LNCaP clone FGC (cell line): ENCODE data around the gene ASTN1.

Source experiments
- DNase-seq: peaks from one replicate; pipeline ENCODE4 v3.0.0-alpha.2; 2011; ENCODE audit warnings: low read depth
- H3K4me3 ChIP-seq: 2 replicates; pipeline ENCODE4 v1.5.1; 2011; ENCODE audit warnings: mild to moderate bottlenecking, low read depth, low read length, control low read depth
- TF ChIP-seq, protein P1 (sequence below): IDR thresholded peaks from 2 replicates; pipeline ENCODE4 v1.5.1; 2012; ENCODE audit warnings: mild to moderate bottlenecking; ENCODE audit not compliant: control insufficient read depth, insufficient read depth; ENCODE audit errors: extremely low read depth

ASTN1 gene

DNA sequence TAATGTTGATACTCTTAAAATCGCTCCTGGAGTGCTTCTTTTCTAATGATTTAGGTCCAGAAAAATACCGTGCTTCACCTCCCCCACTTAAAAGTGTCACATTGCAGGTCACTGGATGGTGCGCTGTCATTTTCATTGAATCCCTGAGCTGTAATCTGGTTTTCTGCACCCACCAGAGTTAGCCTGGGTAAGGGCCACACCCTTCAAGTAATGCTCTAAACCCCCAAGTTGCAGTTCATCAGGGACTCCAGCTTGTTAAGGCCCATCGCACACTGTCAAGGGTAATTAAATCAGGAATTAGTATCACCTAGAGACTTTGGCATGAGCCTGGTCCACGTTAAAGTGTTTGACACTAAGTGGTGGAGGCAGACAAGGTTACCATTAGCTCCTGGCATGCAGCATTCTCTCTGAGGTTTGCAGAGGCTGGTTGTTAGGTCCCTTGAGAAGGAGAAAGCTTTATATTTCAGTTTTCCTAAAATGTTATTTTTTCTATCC is 34.0 kb downstream of the ASTN1 start:
- no peak overlapping the region for H3K4me3 ChIP-seq
- TF ChIP-seq, protein P1, sequence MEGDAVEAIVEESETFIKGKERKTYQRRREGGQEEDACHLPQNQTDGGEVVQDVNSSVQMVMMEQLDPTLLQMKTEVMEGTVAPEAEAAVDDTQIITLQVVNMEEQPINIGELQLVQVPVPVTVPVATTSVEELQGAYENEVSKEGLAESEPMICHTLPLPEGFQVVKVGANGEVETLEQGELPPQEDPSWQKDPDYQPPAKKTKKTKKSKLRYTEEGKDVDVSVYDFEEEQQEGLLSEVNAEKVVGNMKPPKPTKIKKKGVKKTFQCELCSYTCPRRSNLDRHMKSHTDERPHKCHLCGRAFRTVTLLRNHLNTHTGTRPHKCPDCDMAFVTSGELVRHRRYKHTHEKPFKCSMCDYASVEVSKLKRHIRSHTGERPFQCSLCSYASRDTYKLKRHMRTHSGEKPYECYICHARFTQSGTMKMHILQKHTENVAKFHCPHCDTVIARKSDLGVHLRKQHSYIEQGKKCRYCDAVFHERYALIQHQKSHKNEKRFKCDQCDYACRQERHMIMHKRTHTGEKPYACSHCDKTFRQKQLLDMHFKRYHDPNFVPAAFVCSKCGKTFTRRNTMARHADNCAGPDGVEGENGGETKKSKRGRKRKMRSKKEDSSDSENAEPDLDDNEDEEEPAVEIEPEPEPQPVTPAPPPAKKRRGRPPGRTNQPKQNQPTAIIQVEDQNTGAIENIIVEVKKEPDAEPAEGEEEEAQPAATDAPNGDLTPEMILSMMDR = no peak
- DNase-seq = no peak

DNA sequence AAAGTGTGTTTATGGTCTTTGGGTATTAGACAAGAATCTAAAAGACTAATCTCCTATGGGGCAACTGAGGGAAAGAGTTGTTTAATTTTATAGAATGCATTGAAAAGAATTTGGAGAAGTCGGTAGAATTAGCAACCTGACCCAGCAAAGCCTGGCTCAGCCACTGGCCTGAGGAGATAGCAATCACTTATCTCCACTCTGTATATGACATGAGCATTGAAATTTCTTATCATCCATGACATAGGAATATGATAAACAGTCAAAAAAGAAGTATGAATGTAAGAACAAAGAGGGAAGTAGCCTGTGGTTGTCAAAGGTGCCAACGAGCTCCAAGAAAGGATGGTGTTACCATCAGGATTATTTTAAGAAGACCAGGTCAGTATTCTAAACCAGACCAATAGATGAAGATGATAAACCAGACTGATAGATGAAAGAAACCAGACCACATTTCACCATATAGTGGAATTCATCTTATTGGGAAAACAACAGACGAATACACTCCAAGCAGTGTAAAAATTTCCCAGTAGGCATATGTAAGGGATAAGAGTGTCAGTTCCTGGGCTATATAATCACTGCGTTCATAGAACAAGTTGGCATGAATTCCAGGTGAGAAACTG is 35.7 kb downstream of the ASTN1 start:
- no peak for DNase-seq
- no peak overlapping the region for H3K4me3 ChIP-seq
- TF ChIP-seq, protein P1 = no peak

DNA sequence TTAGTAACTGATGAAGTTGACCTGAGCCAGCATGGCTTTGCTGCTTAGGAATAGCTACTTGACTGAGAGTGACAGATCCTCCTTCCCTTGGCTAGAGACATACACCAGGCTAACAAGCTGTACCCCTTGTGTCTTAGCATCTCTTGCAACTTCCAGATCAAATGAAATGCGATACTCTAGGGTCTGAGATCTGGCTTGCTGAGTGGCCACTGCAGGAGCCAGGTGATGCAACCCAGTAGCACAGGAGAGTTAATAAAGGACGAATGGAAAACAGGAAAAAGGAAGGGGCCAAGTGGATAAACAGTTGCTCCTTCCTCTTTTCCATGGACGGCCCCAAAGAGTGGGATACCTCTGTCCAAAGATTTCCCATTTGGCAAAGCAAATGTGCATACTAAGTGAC is 38.2 kb downstream of the ASTN1 start:
- TF ChIP-seq, protein P1 = no peak

DNA sequence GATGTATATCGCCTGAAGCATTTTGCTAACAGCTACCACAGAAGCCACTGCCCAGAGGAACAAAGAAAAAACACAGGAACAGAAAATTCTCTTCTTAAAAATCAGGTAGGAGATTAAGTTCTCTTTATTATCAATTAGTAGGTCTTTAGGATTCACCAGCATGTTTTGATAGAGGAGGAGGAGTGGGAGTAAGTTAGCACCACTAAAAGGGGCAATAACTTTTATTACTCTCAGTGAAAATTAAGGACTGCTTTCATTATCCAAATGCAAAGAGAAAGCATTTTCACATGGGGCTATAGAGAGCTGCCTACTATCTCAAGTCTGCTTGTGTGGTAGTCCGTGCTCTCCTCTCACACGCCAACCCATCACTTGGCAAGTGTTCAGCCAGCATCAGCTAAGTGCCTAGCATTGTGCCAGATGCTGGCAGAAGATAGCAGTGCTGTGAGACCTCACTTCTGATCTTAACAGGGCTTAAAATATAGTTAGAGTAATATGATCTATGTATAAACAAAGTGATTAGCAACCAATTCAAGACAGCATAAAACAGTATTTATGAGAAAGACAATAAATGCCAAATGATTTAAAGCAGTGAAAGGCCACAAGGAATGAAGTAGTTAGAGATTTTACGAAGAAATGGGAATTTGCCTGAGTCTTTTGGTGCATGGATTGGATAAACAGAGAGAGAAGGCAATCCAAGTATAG is 39.8 kb downstream of the ASTN1 start:
- no peak for DNase-seq
- no peak overlapping the region for H3K4me3 ChIP-seq
- TF ChIP-seq, protein P1 = no peak

More for the DNA sequence above, 38.2 kb downstream of the ASTN1 start:
- no peak overlapping the region for H3K4me3 ChIP-seq
- DNase-seq = no peak

DNA sequence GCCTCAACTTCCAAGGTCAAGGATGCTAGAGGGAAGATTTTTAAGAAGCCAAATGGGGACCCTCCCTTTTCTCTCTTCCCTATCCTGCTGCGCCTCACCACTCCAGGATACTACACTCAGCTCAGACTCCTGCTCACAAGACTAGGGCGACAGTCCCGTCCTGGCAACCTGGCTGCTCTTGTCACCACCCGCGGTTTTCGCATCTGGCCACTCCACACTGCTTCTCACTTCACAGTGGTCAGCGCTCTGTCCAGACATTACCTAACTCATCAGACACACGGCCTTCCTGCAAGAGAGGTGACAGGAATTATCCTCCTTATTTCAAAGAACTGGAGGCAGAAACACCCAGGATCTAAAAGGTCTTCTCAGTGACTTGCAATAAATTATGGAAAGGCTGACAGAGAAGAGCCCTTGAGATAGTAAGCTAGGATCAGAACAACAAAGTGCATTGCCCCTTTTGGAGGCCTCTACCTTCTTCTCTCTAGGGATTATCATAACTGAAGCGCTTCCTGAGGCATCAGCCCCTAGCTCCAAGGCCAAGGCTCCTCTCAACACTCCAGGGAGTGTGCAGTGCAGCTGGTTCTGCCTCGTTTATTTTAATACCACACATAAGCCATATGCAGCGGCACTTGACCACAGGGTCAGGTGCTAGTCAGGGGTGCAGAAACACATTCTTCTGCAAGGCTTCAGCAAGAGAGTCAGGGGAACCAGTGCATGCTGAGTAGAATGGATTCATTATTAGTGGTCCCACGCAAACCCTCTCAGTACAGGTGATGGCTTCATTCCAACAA is 41.9 kb downstream of the ASTN1 start:
- H3K4me3 ChIP-seq = no peak overlapping the region
- TF ChIP-seq, protein P1 = no peak
- no peak for DNase-seq

DNA sequence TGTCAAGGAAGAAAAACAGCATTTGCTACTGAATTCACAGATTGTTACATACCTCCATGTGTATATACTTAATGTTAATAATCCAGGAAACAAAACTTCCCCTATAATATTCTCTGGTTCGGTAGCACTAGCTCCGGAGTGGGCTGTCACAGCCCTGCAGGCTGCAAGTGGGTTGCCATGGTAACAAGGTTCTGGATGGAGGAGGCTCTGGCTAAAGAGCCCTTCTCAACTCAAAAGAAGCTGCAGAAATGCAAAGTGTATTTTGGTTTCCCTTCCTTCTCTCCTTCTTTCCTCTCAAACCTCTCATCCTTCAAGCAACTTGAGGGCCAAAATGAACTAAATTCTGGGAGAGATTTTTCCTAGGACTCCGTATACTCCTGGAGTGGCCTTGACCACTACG is 45.2 kb downstream of the ASTN1 start:
- DNase-seq = no peak
- TF ChIP-seq, protein P1 = no peak
- no peak overlapping the region for H3K4me3 ChIP-seq
